ENCODE measurements around the gene DELE1. TPM values are rescaled to one million over a fixed set of nuclear protein-coding genes. Genes with fewer than 3 reads are reported as not detected.

DELE1 gene
- total RNA-seq, 1 experiment from 2014 or later = 81.5 TPM

DNA sequence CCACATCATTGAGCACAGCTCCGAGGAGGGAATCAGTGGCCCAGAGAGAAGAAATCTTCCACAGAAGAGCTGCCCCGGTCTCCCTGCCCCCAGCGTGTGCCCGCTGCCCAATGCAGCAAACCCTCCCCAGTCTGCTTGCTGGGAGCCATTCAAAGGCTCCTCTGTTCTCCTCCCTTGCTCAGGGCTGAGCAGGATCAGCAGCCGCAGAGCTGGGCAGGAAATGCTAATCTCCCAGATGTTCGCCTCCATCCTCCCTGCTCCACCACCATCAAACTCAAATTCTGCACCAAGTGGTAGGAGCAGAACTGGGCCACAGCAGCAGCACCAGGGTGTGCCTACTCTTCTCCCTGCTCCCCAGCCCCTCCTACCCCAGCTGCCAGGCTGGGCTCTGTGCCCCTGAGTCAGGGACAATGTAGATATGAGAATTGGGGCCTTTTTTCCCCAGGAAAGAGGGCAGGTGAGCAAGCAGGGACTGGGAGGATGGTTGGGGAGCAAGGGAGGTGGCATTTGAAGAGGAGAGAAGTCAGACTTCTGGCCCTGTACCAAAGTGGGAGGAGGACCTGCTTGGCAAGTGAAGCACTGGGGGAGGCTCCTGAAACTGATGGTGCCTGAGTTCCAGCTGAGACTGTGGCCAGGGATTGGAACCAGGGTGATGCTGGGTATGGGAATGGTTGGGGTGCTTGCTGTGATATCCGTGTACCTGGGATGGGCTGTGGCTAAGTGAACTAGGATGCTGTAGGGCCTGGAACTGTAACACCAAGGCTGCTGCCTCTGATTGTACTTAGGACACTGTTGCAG is 43.5 kb upstream of the DELE1 start:
- CTCF ChIA-PET = interaction anchor here (0.5 to 10.0 kb wide), 35 partner anchors 9 to 881 kb away, joined by 3 to 406 read pairs (median 18); partner anchors contain the start of genes DELE1, DIAPH1, HDAC3 and PCDHGA10
- peaks cover 5% of the 10 kb centered on the region; the same call in 1 of the 2 replicates for H3K36me3 Mint-ChIP-seq
- H3K27me3 Mint-ChIP-seq (ENCODE audit: low read depth) = peaks cover 6% of the 10 kb centered on the region; the same call in 1 of the 2 replicates
- no peaks in the 10 kb centered on the region for H3K9me3 Mint-ChIP-seq
- ATAC-seq = no peak
- DNase-seq (ENCODE audit: low spot score) = no peak
- TF ChIP-seq ZNF232 (CRISPR knock-in tag; IDR thresholded peaks at IDR 0.05) = 0 out of 2 replicates have a peak, but pooled peaks have one; percentile 32
- TF ChIP-seq JAZF1 (CRISPR knock-in tag; IDR thresholded peaks at IDR 0.05) = no peak
- peak overlapping the region; percentile 5; the same call in 1 of the 2 replicates for H3K4me3 Mint-ChIP-seq
- POLR2A ChIA-PET = interaction anchor here (1.3 to 7.1 kb wide), 11 partner anchors 22 to 229 kb away, joined by 3 to 66 read pairs (median 12); partner anchors contain the start of genes DELE1 and FCHSD1
- no peak overlapping the region; the same call in 1 of the 2 replicates for H3K27ac Mint-ChIP-seq
- peaks cover 54% of the 10 kb centered on the region for H3K4me1 Mint-ChIP-seq

DNA sequence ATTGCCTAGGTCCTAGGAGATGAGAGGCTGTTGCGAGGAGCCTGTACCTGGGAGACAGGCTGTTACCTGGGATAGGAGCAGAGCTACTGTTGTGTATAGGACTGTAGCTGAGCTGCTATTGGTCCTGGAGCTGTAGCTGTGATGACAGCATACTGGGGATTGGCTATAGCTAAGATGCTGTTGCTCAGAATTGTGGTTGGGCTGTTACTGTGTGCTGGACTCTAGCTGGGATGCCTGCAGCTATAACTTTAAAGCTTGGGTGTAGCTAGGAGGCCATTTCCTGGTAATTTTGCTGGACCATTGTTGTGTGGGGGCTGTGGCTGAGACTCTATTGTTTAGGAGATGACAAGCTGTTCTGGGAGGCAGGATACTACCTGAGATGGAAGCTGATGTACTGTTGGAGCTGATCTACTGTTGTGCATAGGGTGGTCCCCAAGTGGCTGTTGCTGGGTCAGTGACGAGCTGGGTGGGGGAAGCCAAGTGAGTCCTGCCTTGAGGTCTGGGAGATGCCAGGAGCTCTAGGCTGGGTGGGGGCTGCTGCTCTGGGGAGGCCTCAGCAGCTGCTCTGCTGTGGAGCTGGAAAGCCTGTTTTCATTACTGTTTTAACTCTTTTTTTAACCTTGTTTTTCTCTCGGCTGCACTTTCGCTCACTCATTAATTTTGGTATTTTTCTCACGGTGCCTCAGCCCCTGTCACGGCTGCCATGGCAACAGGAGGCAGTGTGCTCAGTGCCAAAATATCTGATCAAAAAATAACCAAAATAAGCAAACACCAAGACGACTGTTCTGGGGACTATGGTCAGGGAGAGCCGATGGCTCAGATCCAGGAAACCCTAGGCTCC is 42.5 kb upstream of the DELE1 start:
- peaks cover 6% of the 10 kb centered on the region; the same call in 1 of the 2 replicates for H3K27me3 Mint-ChIP-seq (ENCODE audit: low read depth)
- peak; percentile 4; the same call in 1 of the 2 replicates for ATAC-seq
- POLR2A ChIA-PET = interaction anchor here (0.7 to 7.1 kb wide), 9 partner anchors 32 to 245 kb away, joined by 3 to 66 read pairs (median 4); partner anchors contain the start of genes DELE1, HDAC3 and RELL2
- H3K4me1 Mint-ChIP-seq = peaks cover 49% of the 10 kb centered on the region
- TF ChIP-seq FOXK1 (CRISPR knock-in tag; IDR thresholded peaks at IDR 0.05) (no peak), TP53 (CRISPR knock-in tag; IDR thresholded peaks at IDR 0.05) (no peak), KAT7 (CRISPR knock-in tag; IDR thresholded peaks at IDR 0.05; ENCODE audit: borderline replicate concordance) (no peak)
- TF ChIP-seq, protein P1, sequence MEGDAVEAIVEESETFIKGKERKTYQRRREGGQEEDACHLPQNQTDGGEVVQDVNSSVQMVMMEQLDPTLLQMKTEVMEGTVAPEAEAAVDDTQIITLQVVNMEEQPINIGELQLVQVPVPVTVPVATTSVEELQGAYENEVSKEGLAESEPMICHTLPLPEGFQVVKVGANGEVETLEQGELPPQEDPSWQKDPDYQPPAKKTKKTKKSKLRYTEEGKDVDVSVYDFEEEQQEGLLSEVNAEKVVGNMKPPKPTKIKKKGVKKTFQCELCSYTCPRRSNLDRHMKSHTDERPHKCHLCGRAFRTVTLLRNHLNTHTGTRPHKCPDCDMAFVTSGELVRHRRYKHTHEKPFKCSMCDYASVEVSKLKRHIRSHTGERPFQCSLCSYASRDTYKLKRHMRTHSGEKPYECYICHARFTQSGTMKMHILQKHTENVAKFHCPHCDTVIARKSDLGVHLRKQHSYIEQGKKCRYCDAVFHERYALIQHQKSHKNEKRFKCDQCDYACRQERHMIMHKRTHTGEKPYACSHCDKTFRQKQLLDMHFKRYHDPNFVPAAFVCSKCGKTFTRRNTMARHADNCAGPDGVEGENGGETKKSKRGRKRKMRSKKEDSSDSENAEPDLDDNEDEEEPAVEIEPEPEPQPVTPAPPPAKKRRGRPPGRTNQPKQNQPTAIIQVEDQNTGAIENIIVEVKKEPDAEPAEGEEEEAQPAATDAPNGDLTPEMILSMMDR (IDR thresholded peaks at IDR 0.05) = no peak
- TF ChIP-seq, protein P2, sequence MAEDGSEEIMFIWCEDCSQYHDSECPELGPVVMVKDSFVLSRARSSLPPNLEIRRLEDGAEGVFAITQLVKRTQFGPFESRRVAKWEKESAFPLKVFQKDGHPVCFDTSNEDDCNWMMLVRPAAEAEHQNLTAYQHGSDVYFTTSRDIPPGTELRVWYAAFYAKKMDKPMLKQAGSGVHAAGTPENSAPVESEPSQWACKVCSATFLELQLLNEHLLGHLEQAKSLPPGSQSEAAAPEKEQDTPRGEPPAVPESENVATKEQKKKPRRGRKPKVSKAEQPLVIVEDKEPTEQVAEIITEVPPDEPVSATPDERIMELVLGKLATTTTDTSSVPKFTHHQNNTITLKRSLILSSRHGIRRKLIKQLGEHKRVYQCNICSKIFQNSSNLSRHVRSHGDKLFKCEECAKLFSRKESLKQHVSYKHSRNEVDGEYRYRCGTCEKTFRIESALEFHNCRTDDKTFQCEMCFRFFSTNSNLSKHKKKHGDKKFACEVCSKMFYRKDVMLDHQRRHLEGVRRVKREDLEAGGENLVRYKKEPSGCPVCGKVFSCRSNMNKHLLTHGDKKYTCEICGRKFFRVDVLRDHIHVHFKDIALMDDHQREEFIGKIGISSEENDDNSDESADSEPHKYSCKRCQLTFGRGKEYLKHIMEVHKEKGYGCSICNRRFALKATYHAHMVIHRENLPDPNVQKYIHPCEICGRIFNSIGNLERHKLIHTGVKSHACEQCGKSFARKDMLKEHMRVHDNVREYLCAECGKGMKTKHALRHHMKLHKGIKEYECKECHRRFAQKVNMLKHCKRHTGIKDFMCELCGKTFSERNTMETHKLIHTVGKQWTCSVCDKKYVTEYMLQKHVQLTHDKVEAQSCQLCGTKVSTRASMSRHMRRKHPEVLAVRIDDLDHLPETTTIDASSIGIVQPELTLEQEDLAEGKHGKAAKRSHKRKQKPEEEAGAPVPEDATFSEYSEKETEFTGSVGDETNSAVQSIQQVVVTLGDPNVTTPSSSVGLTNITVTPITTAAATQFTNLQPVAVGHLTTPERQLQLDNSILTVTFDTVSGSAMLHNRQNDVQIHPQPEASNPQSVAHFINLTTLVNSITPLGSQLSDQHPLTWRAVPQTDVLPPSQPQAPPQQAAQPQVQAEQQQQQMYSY (CRISPR knock-in tag; IDR thresholded peaks at IDR 0.05) = no peak
- H3K27ac Mint-ChIP-seq = no peak overlapping the region
- H3K4me3 Mint-ChIP-seq = 0 out of 2 replicates have a peak overlapping the region, but pooled peaks have one; percentile 5
- no peaks in the 10 kb centered on the region for H3K9me3 Mint-ChIP-seq
- CTCF ChIA-PET = interaction anchor here (0.5 to 10.0 kb wide), 29 partner anchors 8 to 1736 kb away, joined by 3 to 406 read pairs (median 10); partner anchors contain the start of genes DELE1, PCDH12, PCDHGA10 and RNF14
- DNase-seq (ENCODE audit: low spot score) = no peak
- peaks cover 5% of the 10 kb centered on the region; the same call in 1 of the 2 replicates for H3K36me3 Mint-ChIP-seq

GRCh38 chr5:141881886-141882285 is 41.8 kb upstream of the DELE1 start:
- Mint-ChIP-seq H3K4me1 (peaks cover 49% of the 10 kb centered on the region), H3K9me3 (no peaks in the 10 kb centered on the region), H3K36me3 (peaks cover 5% of the 10 kb centered on the region; the same call in 1 of the 2 replicates), H3K4me3 (peak overlapping the region; percentile 70), H3K27me3 (ENCODE audit: low read depth) (peaks cover 6% of the 10 kb centered on the region; the same call in 1 of the 2 replicates), H3K27ac (no peak overlapping the region)
- no peak for ATAC-seq
- ChIA-PET CTCF (interaction anchor here (0.8 to 10.0 kb wide), 25 partner anchors 9 to 212 kb away, joined by 3 to 406 read pairs (median 20); partner anchors contain the start of genes DELE1, PCDH12 and RNF14), POLR2A (interaction anchor here (0.5 to 2.2 kb wide), 10 partner anchors 32 to 258 kb away, joined by 3 to 11 read pairs (median 4); partner anchors contain the start of genes DELE1, HDAC3 and RELL2)
- DNase-seq (ENCODE audit: low spot score) = peak; percentile 20
- TF ChIP-seq NFATC4 (CRISPR knock-in tag; IDR thresholded peaks at IDR 0.05) (no peak), ZNF219 (CRISPR knock-in tag; IDR thresholded peaks at IDR 0.05; ENCODE audit: borderline replicate concordance) (no peak)
- TF ChIP-seq, protein P3, sequence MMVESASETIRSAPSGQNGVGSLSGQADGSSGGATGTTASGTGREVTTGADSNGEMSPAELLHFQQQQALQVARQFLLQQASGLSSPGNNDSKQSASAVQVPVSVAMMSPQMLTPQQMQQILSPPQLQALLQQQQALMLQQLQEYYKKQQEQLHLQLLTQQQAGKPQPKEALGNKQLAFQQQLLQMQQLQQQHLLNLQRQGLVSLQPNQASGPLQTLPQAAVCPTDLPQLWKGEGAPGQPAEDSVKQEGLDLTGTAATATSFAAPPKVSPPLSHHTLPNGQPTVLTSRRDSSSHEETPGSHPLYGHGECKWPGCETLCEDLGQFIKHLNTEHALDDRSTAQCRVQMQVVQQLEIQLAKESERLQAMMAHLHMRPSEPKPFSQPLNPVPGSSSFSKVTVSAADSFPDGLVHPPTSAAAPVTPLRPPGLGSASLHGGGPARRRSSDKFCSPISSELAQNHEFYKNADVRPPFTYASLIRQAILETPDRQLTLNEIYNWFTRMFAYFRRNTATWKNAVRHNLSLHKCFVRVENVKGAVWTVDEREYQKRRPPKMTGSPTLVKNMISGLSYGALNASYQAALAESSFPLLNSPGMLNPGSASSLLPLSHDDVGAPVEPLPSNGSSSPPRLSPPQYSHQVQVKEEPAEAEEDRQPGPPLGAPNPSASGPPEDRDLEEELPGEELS (CRISPR knock-in tag; IDR thresholded peaks at IDR 0.05) = no peak
- TF ChIP-seq, protein P4, sequence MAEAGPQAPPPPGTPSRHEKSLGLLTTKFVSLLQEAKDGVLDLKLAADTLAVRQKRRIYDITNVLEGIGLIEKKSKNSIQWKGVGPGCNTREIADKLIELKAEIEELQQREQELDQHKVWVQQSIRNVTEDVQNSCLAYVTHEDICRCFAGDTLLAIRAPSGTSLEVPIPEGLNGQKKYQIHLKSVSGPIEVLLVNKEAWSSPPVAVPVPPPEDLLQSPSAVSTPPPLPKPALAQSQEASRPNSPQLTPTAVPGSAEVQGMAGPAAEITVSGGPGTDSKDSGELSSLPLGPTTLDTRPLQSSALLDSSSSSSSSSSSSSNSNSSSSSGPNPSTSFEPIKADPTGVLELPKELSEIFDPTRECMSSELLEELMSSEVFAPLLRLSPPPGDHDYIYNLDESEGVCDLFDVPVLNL (CRISPR knock-in tag; IDR thresholded peaks at IDR 0.05; ENCODE audit: borderline replicate concordance, low read depth) = no peak
- TF ChIP-seq, protein P5, sequence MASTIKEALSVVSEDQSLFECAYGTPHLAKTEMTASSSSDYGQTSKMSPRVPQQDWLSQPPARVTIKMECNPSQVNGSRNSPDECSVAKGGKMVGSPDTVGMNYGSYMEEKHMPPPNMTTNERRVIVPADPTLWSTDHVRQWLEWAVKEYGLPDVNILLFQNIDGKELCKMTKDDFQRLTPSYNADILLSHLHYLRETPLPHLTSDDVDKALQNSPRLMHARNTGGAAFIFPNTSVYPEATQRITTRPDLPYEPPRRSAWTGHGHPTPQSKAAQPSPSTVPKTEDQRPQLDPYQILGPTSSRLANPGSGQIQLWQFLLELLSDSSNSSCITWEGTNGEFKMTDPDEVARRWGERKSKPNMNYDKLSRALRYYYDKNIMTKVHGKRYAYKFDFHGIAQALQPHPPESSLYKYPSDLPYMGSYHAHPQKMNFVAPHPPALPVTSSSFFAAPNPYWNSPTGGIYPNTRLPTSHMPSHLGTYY (CRISPR knock-in tag; IDR thresholded peaks at IDR 0.05) = no peak
- TF ChIP-seq, protein P6, sequence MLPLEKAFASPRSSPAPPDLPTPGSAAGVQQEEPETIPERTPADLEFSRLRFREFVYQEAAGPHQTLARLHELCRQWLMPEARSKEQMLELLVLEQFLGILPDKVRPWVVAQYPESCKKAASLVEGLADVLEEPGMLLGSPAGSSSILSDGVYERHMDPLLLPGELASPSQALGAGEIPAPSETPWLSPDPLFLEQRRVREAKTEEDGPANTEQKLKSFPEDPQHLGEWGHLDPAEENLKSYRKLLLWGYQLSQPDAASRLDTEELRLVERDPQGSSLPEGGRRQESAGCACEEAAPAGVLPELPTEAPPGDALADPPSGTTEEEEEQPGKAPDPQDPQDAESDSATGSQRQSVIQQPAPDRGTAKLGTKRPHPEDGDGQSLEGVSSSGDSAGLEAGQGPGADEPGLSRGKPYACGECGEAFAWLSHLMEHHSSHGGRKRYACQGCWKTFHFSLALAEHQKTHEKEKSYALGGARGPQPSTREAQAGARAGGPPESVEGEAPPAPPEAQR (CRISPR knock-in tag; IDR thresholded peaks at IDR 0.05) = no peak
- TF ChIP-seq, protein P7, sequence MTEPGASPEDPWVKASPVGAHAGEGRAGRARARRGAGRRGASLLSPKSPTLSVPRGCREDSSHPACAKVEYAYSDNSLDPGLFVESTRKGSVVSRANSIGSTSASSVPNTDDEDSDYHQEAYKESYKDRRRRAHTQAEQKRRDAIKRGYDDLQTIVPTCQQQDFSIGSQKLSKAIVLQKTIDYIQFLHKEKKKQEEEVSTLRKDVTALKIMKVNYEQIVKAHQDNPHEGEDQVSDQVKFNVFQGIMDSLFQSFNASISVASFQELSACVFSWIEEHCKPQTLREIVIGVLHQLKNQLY (CRISPR knock-in tag; IDR thresholded peaks at IDR 0.05) = no peak
